ENCODE data around the gene TPD52L1. TPM values are rescaled to one million over a fixed set of nuclear protein-coding genes. Genes with fewer than 3 reads are reported as not detected.

The TPD52L1 gene
- total RNA-seq, 1 donor from 2014 or later = 164 TPM

DNA sequence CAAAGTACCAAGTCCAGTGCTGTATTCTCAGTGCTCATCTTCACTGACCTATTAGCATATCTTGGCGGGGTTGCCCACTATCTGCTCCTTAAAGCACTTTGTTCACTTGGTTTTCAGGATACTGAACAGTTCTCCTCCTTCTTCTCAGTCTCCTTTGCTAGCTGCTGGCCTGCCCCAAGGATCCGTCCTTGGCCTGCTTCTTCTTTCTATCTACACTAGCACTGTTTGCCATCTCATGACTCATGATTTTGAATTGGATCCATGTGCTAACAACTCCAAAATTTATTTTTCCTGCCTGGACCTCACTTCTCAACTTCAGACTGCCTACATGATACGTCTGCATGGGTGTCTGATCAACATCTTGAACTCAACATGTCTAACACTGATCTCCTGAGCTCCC lies 15.5 kb downstream of the TPD52L1 start:
- H3K4me3 ChIP-seq (ENCODE audit: low read depth, low read length) = no peak overlapping the region
- FAIRE-seq (peak; percentile 43), DNase-seq (ENCODE audit: low read depth) (no peak)
- TF ChIP-seq, protein P1, sequence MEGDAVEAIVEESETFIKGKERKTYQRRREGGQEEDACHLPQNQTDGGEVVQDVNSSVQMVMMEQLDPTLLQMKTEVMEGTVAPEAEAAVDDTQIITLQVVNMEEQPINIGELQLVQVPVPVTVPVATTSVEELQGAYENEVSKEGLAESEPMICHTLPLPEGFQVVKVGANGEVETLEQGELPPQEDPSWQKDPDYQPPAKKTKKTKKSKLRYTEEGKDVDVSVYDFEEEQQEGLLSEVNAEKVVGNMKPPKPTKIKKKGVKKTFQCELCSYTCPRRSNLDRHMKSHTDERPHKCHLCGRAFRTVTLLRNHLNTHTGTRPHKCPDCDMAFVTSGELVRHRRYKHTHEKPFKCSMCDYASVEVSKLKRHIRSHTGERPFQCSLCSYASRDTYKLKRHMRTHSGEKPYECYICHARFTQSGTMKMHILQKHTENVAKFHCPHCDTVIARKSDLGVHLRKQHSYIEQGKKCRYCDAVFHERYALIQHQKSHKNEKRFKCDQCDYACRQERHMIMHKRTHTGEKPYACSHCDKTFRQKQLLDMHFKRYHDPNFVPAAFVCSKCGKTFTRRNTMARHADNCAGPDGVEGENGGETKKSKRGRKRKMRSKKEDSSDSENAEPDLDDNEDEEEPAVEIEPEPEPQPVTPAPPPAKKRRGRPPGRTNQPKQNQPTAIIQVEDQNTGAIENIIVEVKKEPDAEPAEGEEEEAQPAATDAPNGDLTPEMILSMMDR (IDR thresholded peaks at IDR 0.05; ENCODE audit: insufficient read depth, low read length, severe bottlenecking) = no peak
- no peaks in the 10 kb centered on the region for H3K36me3 ChIP-seq (ENCODE audit: control insufficient read depth, insufficient read depth, low read length)
- H3K27me3 ChIP-seq (ENCODE audit: control insufficient read depth, insufficient read depth, low read length) = no peaks in the 10 kb centered on the region

DNA sequence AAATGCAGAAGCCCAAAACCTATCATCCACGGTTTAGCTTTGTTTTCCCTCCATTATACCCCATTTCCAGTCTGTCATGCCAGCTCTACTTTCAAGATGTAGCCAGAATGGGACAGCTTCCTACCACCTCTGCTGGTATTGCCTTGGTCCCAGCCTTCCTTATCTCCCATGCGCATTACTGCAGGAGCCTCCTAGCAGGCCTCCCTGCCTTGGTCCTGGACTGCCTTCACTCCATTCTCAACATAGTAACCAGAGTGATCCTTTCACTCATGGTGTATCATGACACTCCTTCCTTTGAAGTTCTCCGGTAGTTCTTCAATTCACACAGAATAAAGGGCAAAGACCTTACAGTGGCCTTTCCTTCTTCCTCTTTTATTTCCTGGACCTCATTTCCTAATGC lies 15.9 kb downstream of the TPD52L1 start:
- DNase-seq (ENCODE audit: low read depth) (no peak), FAIRE-seq (no peak)
- TF ChIP-seq, protein P1 (IDR thresholded peaks at IDR 0.05; ENCODE audit: insufficient read depth, low read length, severe bottlenecking) = no peak

DNA sequence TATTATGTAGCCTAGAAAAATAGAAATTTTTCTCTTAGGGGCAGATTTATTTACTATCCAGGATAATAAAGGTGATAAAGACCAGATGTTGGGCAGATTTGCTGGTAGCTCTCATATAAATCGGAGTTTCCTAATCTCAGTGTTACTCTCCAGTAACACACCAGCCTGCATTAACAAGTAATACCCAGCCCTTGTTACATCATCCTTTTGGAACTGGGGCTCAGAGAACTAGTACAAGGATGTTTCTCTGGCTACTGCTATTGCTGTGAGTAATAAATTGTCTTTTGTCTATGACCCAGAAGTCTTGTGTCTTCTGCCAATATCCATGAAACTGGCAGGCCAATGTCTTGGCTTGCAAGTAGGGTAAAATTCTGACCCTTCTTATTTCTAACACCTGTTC lies 16.8 kb downstream of the TPD52L1 start:
- Histone ChIP-seq H3K36me3 (ENCODE audit: control insufficient read depth, insufficient read depth, low read length) (no peaks in the 10 kb centered on the region), H3K4me3 (ENCODE audit: low read depth, low read length) (no peak overlapping the region), H3K27me3 (ENCODE audit: control insufficient read depth, insufficient read depth, low read length) (no peaks in the 10 kb centered on the region)
- DNase-seq (ENCODE audit: low read depth) = peak; percentile 63
- TF ChIP-seq, protein P1 (IDR thresholded peaks at IDR 0.05; ENCODE audit: insufficient read depth, low read length, severe bottlenecking) = no peak
- peak; percentile 47 for FAIRE-seq

More for the DNA sequence above, 15.9 kb downstream of the TPD52L1 start:
- no peaks in the 10 kb centered on the region for H3K27me3 ChIP-seq (ENCODE audit: control insufficient read depth, insufficient read depth, low read length)
- no peak overlapping the region for H3K4me3 ChIP-seq (ENCODE audit: low read depth, low read length)
- H3K36me3 ChIP-seq (ENCODE audit: control insufficient read depth, insufficient read depth, low read length) = no peaks in the 10 kb centered on the region

DNA sequence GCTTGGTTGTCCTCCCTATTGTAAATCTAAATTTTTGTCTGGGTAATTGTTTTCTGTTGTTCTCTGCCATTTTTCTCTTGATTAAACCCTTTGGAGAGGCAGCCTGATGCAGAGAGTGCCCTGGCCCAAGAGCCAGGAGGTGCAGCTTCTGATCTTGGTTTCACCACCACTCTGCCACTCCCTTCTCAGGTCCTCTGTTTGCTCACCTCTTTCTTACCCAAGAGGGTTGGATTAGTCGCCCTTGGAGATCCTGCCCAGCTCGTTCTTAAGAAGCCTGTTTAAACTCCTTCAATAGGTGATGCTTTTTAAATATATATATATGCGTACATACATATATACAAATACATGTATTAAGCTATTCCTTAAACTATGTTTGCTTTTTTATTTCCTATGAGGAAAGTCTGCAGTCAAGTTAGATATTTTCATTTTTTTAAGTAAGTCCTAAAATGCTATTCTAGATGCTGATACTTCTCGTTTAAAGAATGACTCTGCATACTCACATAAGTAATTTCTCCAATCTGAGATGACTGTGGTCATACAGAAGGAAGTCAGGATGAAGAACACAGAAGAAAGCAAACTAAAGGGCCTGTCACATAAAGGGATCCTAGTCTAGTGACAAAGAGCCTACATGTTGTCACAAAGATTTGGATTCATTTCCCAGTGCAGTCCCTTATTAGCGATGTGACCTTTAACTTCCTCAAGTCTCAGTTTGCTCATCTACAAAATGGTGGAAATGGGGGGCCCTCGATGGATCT lies 19.9 kb downstream of the TPD52L1 start:
- no peaks in the 10 kb centered on the region for H3K36me3 ChIP-seq (ENCODE audit: control insufficient read depth, insufficient read depth, low read length)
- FAIRE-seq (no peak), DNase-seq (ENCODE audit: low read depth) (peak; percentile 50)
- H3K27me3 ChIP-seq (ENCODE audit: control insufficient read depth, insufficient read depth, low read length) = no peaks in the 10 kb centered on the region
- no peak overlapping the region for H3K4me3 ChIP-seq (ENCODE audit: low read depth, low read length)
- TF ChIP-seq, protein P1 (IDR thresholded peaks at IDR 0.05; ENCODE audit: insufficient read depth, low read length, severe bottlenecking) = no peak

DNA sequence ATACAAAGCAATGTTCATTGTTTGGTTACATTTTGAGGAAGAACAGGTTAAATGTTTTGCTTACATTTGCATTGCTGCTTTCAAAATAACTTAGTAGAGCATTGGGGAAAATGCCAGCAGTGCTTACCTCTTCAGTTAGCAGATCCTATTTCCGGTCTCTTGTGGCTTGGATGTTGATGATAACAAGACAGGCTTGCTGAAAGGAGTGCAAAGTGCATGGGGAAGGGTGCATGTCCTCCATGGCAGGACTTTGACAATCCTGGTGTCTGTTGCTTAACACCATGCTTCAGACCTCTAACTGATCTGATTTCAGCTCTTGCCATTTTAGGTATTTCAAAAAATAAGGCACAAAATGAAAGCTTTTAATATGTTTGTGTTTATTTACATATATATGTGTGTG lies 21.1 kb downstream of the TPD52L1 start:
- Histone ChIP-seq H3K4me3 (ENCODE audit: low read depth, low read length) (no peak overlapping the region), H3K36me3 (ENCODE audit: control insufficient read depth, insufficient read depth, low read length) (no peaks in the 10 kb centered on the region), H3K27me3 (ENCODE audit: control insufficient read depth, insufficient read depth, low read length) (no peaks in the 10 kb centered on the region)
- TF ChIP-seq, protein P1 (IDR thresholded peaks at IDR 0.05; ENCODE audit: insufficient read depth, low read length, severe bottlenecking) = no peak
- FAIRE-seq = peak; percentile 23
- no peak for DNase-seq (ENCODE audit: low read depth)
